B cell (primary cell): Measurements from ENCODE around the gene GALNT17. TPM values are rescaled to one million over a fixed set of nuclear protein-coding genes. Genes with fewer than 3 reads are reported as not detected.
A peak's percentile ranks its signal among the peaks of the same experiment; 100 is the strongest.

Experiments used
- ATAC-seq: fragments of 200-7000 bp; cut with Tn5 transposase; one replicate; pipeline ENCODE4 v1.10.0; 2021; ENCODE audit warnings: low read depth, mild to moderate bottlenecking, moderate number of reproducible peaks, moderate library complexity
- CTCF ChIA-PET: fragments of 350-600 bp; sonication (Branson Sonifier 250); formaldehyde crosslinking; loops from one replicate; lab custom pipeline; 2021; ENCODE audit warnings: antibody characterized with exemption, inconsistent platforms; lab: Charles Lee
- POLR2A ChIA-PET: fragments of 350-600 bp; sonication (Branson Sonifier 250); formaldehyde crosslinking; loops from one replicate; lab custom pipeline; 2021; ENCODE audit warnings: antibody characterized with exemption; lab: Charles Lee
- DNase-seq: peaks from one replicate; pipeline ENCODE4 v3.0.0; 2013
- H2AFZ ChIP-seq: 2 replicates; pipeline ENCODE4 v1.6.1; 2012; ENCODE audit warnings: mild to moderate bottlenecking, low read depth, low read length; ENCODE audit not compliant: insufficient read depth, poor library complexity, severe bottlenecking
- H3K27ac ChIP-seq, 2 donors: 1 replicate in 1 of 2; 2 replicates in 1 of 2; pipeline ENCODE4 v1.5.1; 2012 to 2013; ENCODE audit warnings: low read length in 2 of 2, mild to moderate bottlenecking in 2 of 2, moderate library complexity in 1 of 2
- H3K27me3 ChIP-seq, 4 experiments: fragments of 200-600 bp in 1 of 4; sonication (generic) in 1 of 4; replicated peaks in 1 of 4; 1 replicate in 2 of 4; 2 replicates in 2 of 4; pipeline versions ENCODE4 v1.6.1 to v1.7.0; 2013 to 2016; ENCODE audit warnings: low read length in 3 of 4, mild to moderate bottlenecking in 2 of 4, mixed read lengths in 1 of 4, moderate library complexity in 1 of 4; ENCODE audit not compliant: insufficient read depth in 4 of 4, control insufficient read depth in 3 of 4; ENCODE audit errors: control extremely low read depth in 1 of 4
- H3K36me3 ChIP-seq, 2 experiments: replicated peaks in 1 of 2; 1 replicate in 1 of 2; 2 replicates in 1 of 2; pipeline versions ENCODE4 v1.6.1 to v1.7.1; 2013; ENCODE audit warnings: low read length in 1 of 2; ENCODE audit not compliant: insufficient read depth in 2 of 2, control insufficient read depth in 1 of 2; ENCODE audit errors: control extremely low read depth in 1 of 2, extremely low read depth in 1 of 2
- H3K4me1 ChIP-seq, 2 donors: fragments of 200-600 bp in 1 of 2; sonication (generic) in 1 of 2; 1 replicate in 1 of 2; 2 replicates in 1 of 2; pipeline versions ENCODE4 v1.5.1 to v1.6.1; 2013 to 2017; ENCODE audit warnings: low read length in 2 of 2; ENCODE audit not compliant: control insufficient read depth in 2 of 2, insufficient read depth in 2 of 2
- H3K4me2 ChIP-seq: replicated peaks from 2 replicates; pipeline ENCODE3; 2012; ENCODE audit warnings: mild to moderate bottlenecking, low read depth, low read length; ENCODE audit not compliant: poor library complexity, severe bottlenecking
- H3K4me3 ChIP-seq, 5 experiments: fragments of 200-600 bp in 1 of 5; sonication (generic) in 1 of 5; 1 replicate in 3 of 5; 2 replicates in 2 of 5; pipeline versions ENCODE4 v1.5.1 to v1.7.0; 2011 to 2016; ENCODE audit warnings: low read length in 4 of 5, mild to moderate bottlenecking in 4 of 5, low read depth in 2 of 5, control low read depth in 1 of 5, moderate library complexity in 1 of 5; ENCODE audit not compliant: insufficient read depth in 1 of 5; ENCODE audit errors: control extremely low read depth in 1 of 5, extremely low read depth in 1 of 5
- H3K79me2 ChIP-seq: fragments of 200-600 bp; sonication (generic); one replicate; pipeline ENCODE4 v1.6.0; 2016; ENCODE audit warnings: low read length; ENCODE audit not compliant: control insufficient read depth, insufficient read depth
- H3K9ac ChIP-seq: fragments of 200-600 bp; sonication (generic); 2 replicates; pipeline ENCODE4 v1.6.1; 2017; ENCODE audit warnings: mild to moderate bottlenecking, low read length, moderate library complexity
- H3K9me3 ChIP-seq, 3 donors: one replicate each; pipeline versions ENCODE4 v1.6.1 to v1.7.1; 2013; ENCODE audit warnings: low read length in 2 of 3; ENCODE audit not compliant: control insufficient read depth in 2 of 3, insufficient read depth in 1 of 3; ENCODE audit errors: control extremely low read depth in 1 of 3
- H4K20me1 ChIP-seq: 2 replicates; pipeline ENCODE4 v1.6.0; 2012; ENCODE audit warnings: mild to moderate bottlenecking, low read length; ENCODE audit not compliant: insufficient read depth, control insufficient read depth, poor library complexity, severe bottlenecking
- H3K27ac Mint-ChIP-seq: one replicate; pipeline ENCODE4 v1.8.0; 2021; ENCODE audit warnings: mixed read lengths
- H3K27me3 Mint-ChIP-seq: one replicate; pipeline ENCODE4 v1.8.0; 2021; ENCODE audit warnings: mixed read lengths
- H3K4me1 Mint-ChIP-seq: one replicate; pipeline ENCODE4 v1.8.0; 2021; ENCODE audit warnings: mixed read lengths
- H3K4me3 Mint-ChIP-seq: one replicate; pipeline ENCODE4 v1.8.0; 2021; ENCODE audit warnings: mixed read lengths
- H3K9me3 Mint-ChIP-seq: one replicate; pipeline ENCODE4 v1.8.0; 2022; ENCODE audit warnings: mixed read lengths; ENCODE audit not compliant: insufficient read depth
- CTCF ChIP-seq: fragments of 200-600 bp; IDR thresholded peaks from one replicate; pipeline ENCODE4 v1.8.0; 2022; ENCODE audit warnings: antibody characterized with exemption, mild to moderate bottlenecking
- EZH2 ChIP-seq: IDR thresholded peaks from 2 replicates; pipeline ENCODE4 v1.6.1; 2012; ENCODE audit warnings: borderline replicate concordance, low read depth, mild to moderate bottlenecking, moderate library complexity, low read length; ENCODE audit not compliant: insufficient read depth, poor library complexity, severe bottlenecking
- WGBS: methylation state at CpG from one replicate; pipeline ENCODE4 v1.1.5; 2013; ENCODE audit warnings: missing lambda C conversion rate; ENCODE audit not compliant: insufficient coverage; 5-methylcytosine and 5-hydroxymethylcytosine counted together
- intact Hi-C: fragments of 100-400 bp; cut with micrococcal nuclease; formaldehyde crosslinking; loops from one replicate; pipeline ENCODE4 v1.10.0; 2022
- polyA plus RNA-seq: library from polyadenylated mRNA; depleted of rRNA; stranded (reverse); fragments of >200 nt; gene quantifications from 2 replicates; pipeline ENCODE4 v1.2.3, GENCODE V29; 2012
- total RNA-seq, 2 donors: library from RNA; stranded (reverse); fragments of 120-200 nt in 1 of 2; gene quantifications; 1 replicate in 1 of 2; 2 replicates in 1 of 2; pipeline versions ENCODE4 v1.2.3 to v1.2.4, GENCODE V29; 2013 to 2022

Gene GALNT17
- total and polyA plus RNA-seq, 2 donors (not counting 1 experiment from before 2014, with no cell fraction given) = not detected

- no peak overlapping the region for H3K4me2 ChIP-seq
- 24% methylated on average over 10 of the region's 11 CpGs for WGBS
- ChIA-PET CTCF (no interaction called here), POLR2A (no interaction called here)
- H3K9ac ChIP-seq = no peak overlapping the region
- no peak for TF ChIP-seq CTCF
- no peak for TF ChIP-seq EZH2
- ATAC-seq (no peak), DNase-seq (no peak)
- H3K9me3 Mint-ChIP-seq = no peaks in the 10 kb centered on the region
- no peaks in the 10 kb centered on the region for H3K27me3 Mint-ChIP-seq
- H2AFZ ChIP-seq = peak overlapping the region; percentile 16
- H3K4me3 Mint-ChIP-seq = no peak overlapping the region
- no peak overlapping the region for H3K4me3 ChIP-seq
- no peak overlapping the region for H3K27ac ChIP-seq
- H3K27me3 ChIP-seq = no peaks in the 10 kb centered on the region
- H3K9me3 ChIP-seq = peaks cover 0 to 24% (median 0%) of the 10 kb centered on the region in 3 donors
- no peaks in the 10 kb centered on the region for H3K4me1 Mint-ChIP-seq
- intact Hi-C loops = no loop called here
- no peak overlapping the region for H3K27ac Mint-ChIP-seq
- H3K4me1 ChIP-seq = no peaks in the 10 kb centered on the region
- H3K36me3 ChIP-seq = no peaks in the 10 kb centered on the region
- H4K20me1 ChIP-seq = no peaks in the 10 kb centered on the region
- H3K79me2 ChIP-seq = no peaks in the 10 kb centered on the region
These were observed 310.7 kb downstream of the GALNT17 start for GRCh38 chr7:71442492-71443190.

DNA sequence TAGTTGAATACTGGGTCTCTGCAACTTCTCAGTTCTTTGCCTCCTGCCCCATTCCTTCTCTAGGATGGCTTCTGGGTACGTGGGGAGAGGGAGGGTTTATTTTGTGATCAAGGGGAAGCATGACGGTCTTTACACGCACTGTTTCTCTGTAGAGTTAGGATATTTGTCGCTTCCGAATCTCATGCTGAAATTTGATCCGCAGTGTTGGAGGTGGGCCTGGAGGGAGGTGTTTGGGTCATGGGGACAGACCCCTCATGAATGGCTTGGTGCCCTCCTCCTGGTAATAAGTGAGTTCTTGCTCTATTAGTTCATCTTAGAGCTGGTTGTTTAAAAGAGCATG, 311.2 kb downstream of the GALNT17 start:
- POLR2A ChIA-PET = no interaction called here
- Mint-ChIP-seq H3K4me1 (no peaks in the 10 kb centered on the region), H3K9me3 (no peaks in the 10 kb centered on the region), H3K4me3 (no peak overlapping the region), H3K27ac (no peak overlapping the region), H3K27me3 (no peaks in the 10 kb centered on the region)
- CTCF ChIA-PET = no interaction called here
- H3K36me3 ChIP-seq = no peaks in the 10 kb centered on the region
- ATAC-seq = no peak
- H3K4me3 ChIP-seq = no peak overlapping the region
- no peak for DNase-seq
- peaks cover 0 to 22% (median 0%) of the 10 kb centered on the region in 3 donors for H3K9me3 ChIP-seq
- H3K4me1 ChIP-seq = no peaks in the 10 kb centered on the region
- no peak overlapping the region for H3K27ac ChIP-seq
- intact Hi-C loops = no loop called here
- no peak for TF ChIP-seq EZH2
- TF ChIP-seq CTCF = no peak
- no peak overlapping the region for H3K4me2 ChIP-seq
- no peaks in the 10 kb centered on the region for H3K79me2 ChIP-seq
- H3K27me3 ChIP-seq = no peaks in the 10 kb centered on the region
- H4K20me1 ChIP-seq = no peaks in the 10 kb centered on the region
- H2AFZ ChIP-seq = peak overlapping the region; percentile 16
- 52% methylated on average over 6 of the region's 6 CpGs for WGBS
- no peak overlapping the region for H3K9ac ChIP-seq
